ENCODE measurements around the gene BAIAP2L1. TPM values are rescaled to one million over a fixed set of nuclear protein-coding genes. Genes with fewer than 3 reads are reported as not detected.

The BAIAP2L1 gene
- total RNA-seq, 3 donors from 2014 or later (not counting 1 experiment from before 2014, with no cell fraction given), result not detected

- Histone ChIP-seq H3K27me3 (ENCODE audit: control insufficient read depth, insufficient read depth, low read length) (no peaks in the 10 kb centered on the region), H3K27ac (ENCODE audit: low read length) (no peak overlapping the region), H3K4me1 (ENCODE audit: control insufficient read depth, insufficient read depth, low read length) (no peaks in the 10 kb centered on the region), H3K4me3 (ENCODE audit: low read length) (no peak overlapping the region), H3K9me3 (ENCODE audit: control insufficient read depth, insufficient read depth, low read length) (no peaks in the 10 kb centered on the region), H3K36me3 (ENCODE audit: control insufficient read depth, insufficient read depth, low read length) (no peaks in the 10 kb centered on the region)
- no peak for ATAC-seq
- H3K27ac Mint-ChIP-seq, result no peak overlapping the region
- 86% methylated on average over 11 of the region's 11 CpGs for WGBS (ENCODE audit: insufficient coverage)
- no peaks in the 10 kb centered on the region for H3K4me1 Mint-ChIP-seq
- no peak overlapping the region for H3K4me3 Mint-ChIP-seq
- no peaks in the 10 kb centered on the region for H3K9me3 Mint-ChIP-seq
- no peaks in the 10 kb centered on the region for H3K36me3 Mint-ChIP-seq
- peaks cover 9 to 12% of the 10 kb centered on the region in 2 donors for H3K27me3 Mint-ChIP-seq (ENCODE audit: low read depth in 2 of 2)
- intact Hi-C loops (cut with micrococcal nuclease), result no loop called here
- TF ChIP-seq, protein P1, sequence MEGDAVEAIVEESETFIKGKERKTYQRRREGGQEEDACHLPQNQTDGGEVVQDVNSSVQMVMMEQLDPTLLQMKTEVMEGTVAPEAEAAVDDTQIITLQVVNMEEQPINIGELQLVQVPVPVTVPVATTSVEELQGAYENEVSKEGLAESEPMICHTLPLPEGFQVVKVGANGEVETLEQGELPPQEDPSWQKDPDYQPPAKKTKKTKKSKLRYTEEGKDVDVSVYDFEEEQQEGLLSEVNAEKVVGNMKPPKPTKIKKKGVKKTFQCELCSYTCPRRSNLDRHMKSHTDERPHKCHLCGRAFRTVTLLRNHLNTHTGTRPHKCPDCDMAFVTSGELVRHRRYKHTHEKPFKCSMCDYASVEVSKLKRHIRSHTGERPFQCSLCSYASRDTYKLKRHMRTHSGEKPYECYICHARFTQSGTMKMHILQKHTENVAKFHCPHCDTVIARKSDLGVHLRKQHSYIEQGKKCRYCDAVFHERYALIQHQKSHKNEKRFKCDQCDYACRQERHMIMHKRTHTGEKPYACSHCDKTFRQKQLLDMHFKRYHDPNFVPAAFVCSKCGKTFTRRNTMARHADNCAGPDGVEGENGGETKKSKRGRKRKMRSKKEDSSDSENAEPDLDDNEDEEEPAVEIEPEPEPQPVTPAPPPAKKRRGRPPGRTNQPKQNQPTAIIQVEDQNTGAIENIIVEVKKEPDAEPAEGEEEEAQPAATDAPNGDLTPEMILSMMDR (IDR thresholded peaks at IDR 0.05), result no peak
- no peak for DNase-seq
These were observed 34.9 kb downstream of the BAIAP2L1 start for GRCh38 chr7:98365863-98366561.

- DNase-seq (no peak), ATAC-seq (no peak)
- H3K4me1 ChIP-seq (ENCODE audit: control insufficient read depth, insufficient read depth, low read length), result no peaks in the 10 kb centered on the region
- no peak overlapping the region for H3K4me3 ChIP-seq (ENCODE audit: low read length)
- no peaks in the 10 kb centered on the region for H3K36me3 ChIP-seq (ENCODE audit: control insufficient read depth, insufficient read depth, low read length)
- no peaks in the 10 kb centered on the region for H3K27me3 ChIP-seq (ENCODE audit: control insufficient read depth, insufficient read depth, low read length)
- H3K9me3 Mint-ChIP-seq, result no peaks in the 10 kb centered on the region
- H3K27ac ChIP-seq (ENCODE audit: low read length), result no peak overlapping the region
- TF ChIP-seq, protein P1 (IDR thresholded peaks at IDR 0.05), result no peak
- intact Hi-C loops (cut with micrococcal nuclease), result no loop called here
- H3K27me3 Mint-ChIP-seq (ENCODE audit: low read depth in 2 of 2), result peaks cover 9 to 12% of the 10 kb centered on the region in 2 donors
- no peaks in the 10 kb centered on the region for H3K9me3 ChIP-seq (ENCODE audit: control insufficient read depth, insufficient read depth, low read length)
- 92% methylated on average over 8 of the region's 8 CpGs for WGBS (ENCODE audit: insufficient coverage)
- H3K4me3 Mint-ChIP-seq, result no peak overlapping the region
- H3K36me3 Mint-ChIP-seq, result no peaks in the 10 kb centered on the region
- no peak overlapping the region for H3K27ac Mint-ChIP-seq
- no peaks in the 10 kb centered on the region for H3K4me1 Mint-ChIP-seq
These were observed 36.7 kb downstream of the BAIAP2L1 start for GRCh38 chr7:98364220-98364619.

DNA sequence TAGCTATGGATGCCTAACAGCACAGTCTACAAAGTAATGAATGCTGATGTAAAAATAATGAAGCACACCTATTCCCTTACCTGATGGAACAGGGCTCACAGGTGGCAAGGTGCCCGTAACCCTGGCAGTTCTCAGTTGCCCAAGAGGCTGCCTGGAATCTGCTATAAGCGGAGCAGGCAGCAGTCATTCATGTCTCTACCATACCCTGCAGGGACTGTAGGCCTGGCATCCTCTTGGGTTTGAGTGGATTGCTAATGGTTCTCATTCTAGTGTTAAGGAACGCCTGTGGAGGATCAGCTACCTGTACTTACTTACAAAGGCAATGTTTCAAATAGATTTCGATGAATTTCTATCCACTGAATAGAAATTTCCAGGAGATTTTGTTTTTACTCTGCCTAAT is 38.4 kb downstream of the BAIAP2L1 start:
- no peak overlapping the region for H3K27ac Mint-ChIP-seq
- H3K36me3 Mint-ChIP-seq, result no peaks in the 10 kb centered on the region
- no peaks in the 10 kb centered on the region for H3K27me3 ChIP-seq (ENCODE audit: control insufficient read depth, insufficient read depth, low read length)
- H3K9me3 ChIP-seq (ENCODE audit: control insufficient read depth, insufficient read depth, low read length), result no peaks in the 10 kb centered on the region
- H3K36me3 ChIP-seq (ENCODE audit: control insufficient read depth, insufficient read depth, low read length), result no peaks in the 10 kb centered on the region
- H3K27me3 Mint-ChIP-seq (ENCODE audit: low read depth in 2 of 2), result peaks cover 9 to 12% of the 10 kb centered on the region in 2 donors
- H3K27ac ChIP-seq (ENCODE audit: low read length), result no peak overlapping the region
- H3K9me3 Mint-ChIP-seq, result no peaks in the 10 kb centered on the region
- no peak overlapping the region for H3K4me3 ChIP-seq (ENCODE audit: low read length)
- intact Hi-C loops (cut with micrococcal nuclease), result no loop called here
- H3K4me3 Mint-ChIP-seq, result no peak overlapping the region
- H3K4me1 Mint-ChIP-seq, result no peaks in the 10 kb centered on the region
- ATAC-seq, result no peak
- H3K4me1 ChIP-seq (ENCODE audit: control insufficient read depth, insufficient read depth, low read length), result no peaks in the 10 kb centered on the region
- DNase-seq, result no peak
- WGBS (ENCODE audit: insufficient coverage), result 96% methylated on average over 4 of the region's 4 CpGs
- TF ChIP-seq, protein P1 (IDR thresholded peaks at IDR 0.05), result no peak
